HCT116 (cell line): ENCODE measurements around the gene GFOD2. TPM values are rescaled to one million over a fixed set of nuclear protein-coding genes. Genes with fewer than 3 reads are reported as not detected.

Source experiments
- ATAC-seq: fragments of 200-7000 bp; cut with Tn5 transposase; 2 replicates; pipeline ENCODE4 v1.9.1; 2020; ENCODE audit warnings: mild to moderate bottlenecking, moderate library complexity
- BruUV-seq: library from RNA; stranded (reverse); fragments of 400-500 nt; replicated peaks from 2 replicates; lab custom pipeline; 2021; lab: Mats Ljungman, UMichigan
- CTCF ChIA-PET: fragments of 300-600 bp; sonication (Branson Sonifier 250); formaldehyde crosslinking; loops from one replicate; lab custom pipeline; 2021; ENCODE audit warnings: antibody characterized with exemption; lab: Charles Lee
- POLR2A ChIA-PET: fragments of 300-600, 350-600 bp; sonication (Branson Sonifier 250); formaldehyde crosslinking; loops from one replicate; lab custom pipeline; 2021; ENCODE audit warnings: antibody characterized with exemption; lab: Charles Lee
- RAD21 ChIA-PET, 2 experiments: fragments of 300-600 bp; sonication (Branson Sonifier 250); formaldehyde crosslinking; loops; one replicate each; lab custom pipeline; 2023; ENCODE audit warnings: low total read pairs in 2 of 2; ENCODE audit not compliant: uncharacterized antibody in 2 of 2, unreplicated experiment in 2 of 2, low non-redundant PET in 1 of 2; lab: Charles Lee
- DNase-seq: peaks from one replicate; pipeline ENCODE4 v3.0.0-alpha.2; 2010; ENCODE audit warnings: low read depth, low spot score
- H2AFZ ChIP-seq: fragments of 200-600 bp; shearing (Covaris generic), sonication (generic); 2 replicates; pipeline ENCODE4 v1.6.1; 2017; ENCODE audit warnings: low read depth, mixed run types, mixed read lengths, antibody characterized with exemption, low read length; ENCODE audit not compliant: poor library complexity, severe bottlenecking
- H3K27ac ChIP-seq: 2 replicates; pipeline ENCODE4 v1.5.1; 2012; ENCODE audit warnings: low read depth, low read length
- H3K27me3 ChIP-seq: fragments of 200-600 bp; sonication (generic); 2 replicates; pipeline ENCODE4 v1.6.1; 2016; ENCODE audit warnings: mixed run types, low read length, mixed read lengths; ENCODE audit not compliant: insufficient read depth
- H3K36me3 ChIP-seq, 2 experiments: fragments of 200-500 bp in 1 of 2; fragments of 200-600 bp in 1 of 2; sonication (Bioruptor generic) in 1 of 2; sonication (generic) in 1 of 2; 2 replicates each; pipeline versions ENCODE4 v1.5.1 to v1.6.1; 2014 to 2016; ENCODE audit warnings: low read length in 2 of 2, inconsistent platforms in 1 of 2, mixed read lengths in 1 of 2, mixed run types in 1 of 2; ENCODE audit not compliant: insufficient read depth in 2 of 2, control insufficient read depth in 1 of 2
- H3K4me1 ChIP-seq, 2 experiments: fragments of 200-600 bp in 1 of 2; sonication (generic) in 1 of 2; 2 replicates each; pipeline versions ENCODE4 v1.5.1 to v1.6.1; 2012 to 2017; ENCODE audit warnings: low read length in 2 of 2, inconsistent platforms in 1 of 2, mild to moderate bottlenecking in 1 of 2, mixed read lengths in 1 of 2, mixed run types in 1 of 2, moderate library complexity in 1 of 2; ENCODE audit not compliant: insufficient read depth in 2 of 2, control insufficient read depth in 1 of 2
- H3K4me2 ChIP-seq: fragments of 200-600 bp; sonication (generic); 2 replicates; pipeline ENCODE4 v1.6.1; 2017; ENCODE audit warnings: mixed run types, low read length, mixed read lengths
- H3K4me3 ChIP-seq, 2 experiments: fragments of 200-600 bp in 1 of 2; sonication (generic) in 1 of 2; replicated peaks in 1 of 2; 2 replicates each; pipeline ENCODE4 v1.5.1; 2011 to 2016; ENCODE audit warnings: low read length in 2 of 2, control low read depth in 1 of 2, low read depth in 1 of 2, mild to moderate bottlenecking in 1 of 2, mixed read lengths in 1 of 2, mixed run types in 1 of 2
- H3K79me2 ChIP-seq: fragments of 200-600 bp; sonication (generic); 2 replicates; pipeline ENCODE4 v1.6.1; 2017; ENCODE audit warnings: mild to moderate bottlenecking, mixed run types, low read length, moderate library complexity, mixed read lengths; ENCODE audit not compliant: insufficient read depth
- H3K9ac ChIP-seq: fragments of 200-600 bp; sonication (generic); 2 replicates; pipeline ENCODE4 v1.6.1; 2016; ENCODE audit warnings: low read length, mixed read lengths
- H3K9me2 ChIP-seq: fragments of 200-600 bp; sonication (generic), shearing (Covaris generic); 2 replicates; pipeline ENCODE4 v1.6.1; 2017; ENCODE audit warnings: mixed run types, mild to moderate bottlenecking, moderate library complexity; ENCODE audit not compliant: insufficient read depth
- H3K9me3 ChIP-seq, 2 experiments: fragments of 200-500 bp in 1 of 2; fragments of 200-600 bp in 1 of 2; sonication (Bioruptor generic) in 1 of 2; sonication (generic) in 1 of 2; 2 replicates each; pipeline ENCODE4 v1.6.1; 2014 to 2017; ENCODE audit warnings: low read length in 2 of 2, mixed read lengths in 2 of 2, inconsistent platforms in 1 of 2, low read depth in 1 of 2, mild to moderate bottlenecking in 1 of 2, mixed run types in 1 of 2, moderate library complexity in 1 of 2; ENCODE audit not compliant: control insufficient read depth in 1 of 2, insufficient read depth in 1 of 2
- H4K20me1 ChIP-seq: fragments of 200-600 bp; sonication (generic), shearing (Covaris generic); 2 replicates; pipeline ENCODE4 v1.6.1; 2017; ENCODE audit warnings: mixed run types, mild to moderate bottlenecking, moderate library complexity; ENCODE audit not compliant: insufficient read depth
- ATF3 ChIP-seq: IDR thresholded peaks from 2 replicates; pipeline ENCODE4 v1.6.1; 2012
- CBX3 ChIP-seq: IDR thresholded peaks from 2 replicates; pipeline ENCODE4 v1.6.1; 2012; ENCODE audit warnings: low read depth
- CTCF ChIP-seq, 3 experiments: fragments of 200-600 bp in 1 of 3; sonication (generic) in 1 of 3; IDR thresholded peaks in 2 of 3; conservative IDR thresholded peaks in 1 of 3; 2 replicates each; pipeline ENCODE4 v1.5.1; 2012 to 2017; ENCODE audit warnings: low read depth in 2 of 3, low read length in 2 of 3, antibody characterized with exemption in 1 of 3, borderline replicate concordance in 1 of 3, control low read depth in 1 of 3, mild to moderate bottlenecking in 1 of 3, mixed read lengths in 1 of 3, mixed run types in 1 of 3, moderate library complexity in 1 of 3; ENCODE audit not compliant: insufficient read depth in 1 of 3
- FOSL1 ChIP-seq: IDR thresholded peaks from 2 replicates; pipeline ENCODE4 v1.6.1; 2012; ENCODE audit warnings: low read depth
- MAX ChIP-seq: IDR thresholded peaks from 2 replicates; pipeline ENCODE4 v1.6.1; 2012
- SRF ChIP-seq: IDR thresholded peaks from 2 replicates; pipeline ENCODE4 v1.6.1; 2012; ENCODE audit warnings: low read depth
- TCF7L2 ChIP-seq: IDR thresholded peaks from 2 replicates; pipeline ENCODE4 v1.7.0; 2011; ENCODE audit warnings: borderline replicate concordance, inconsistent platforms; ENCODE audit not compliant: insufficient read depth, insufficient read length; ENCODE audit errors: extremely low read depth
- ZFX ChIP-seq: fragments of 450-650 bp; IDR thresholded peaks from 2 replicates; pipeline ENCODE4 v1.6.1; 2017
- intact Hi-C: fragments of 100-400 bp; cut with micrococcal nuclease; formaldehyde crosslinking; loops from 2 replicates; pipeline ENCODE4 v1.10.0; 2022
- total RNA-seq: library from RNA; stranded (reverse); gene quantifications from one replicate; pipeline ENCODE4 v1.2.1, GENCODE V29; 2021; ENCODE audit not compliant: unreplicated experiment

The GFOD2 gene
- total RNA-seq, 1 experiment from 2014 or later, result 17.4 TPM

GRCh38 chr16:67731753-67732095 lies 12.6 kb upstream of the GFOD2 start:
- H3K27me3 ChIP-seq, result no peaks in the 10 kb centered on the region
- no peak overlapping the region for H3K9ac ChIP-seq
- H3K9me3 ChIP-seq, result no peaks in the 10 kb centered on the region
- H3K9me2 ChIP-seq, result no peaks in the 10 kb centered on the region
- no TSS peak for BruUV-seq
- H4K20me1 ChIP-seq, result no peaks in the 10 kb centered on the region
- no peak for TF ChIP-seq FOSL1
- TF ChIP-seq MAX, result no peak
- no peak for TF ChIP-seq TCF7L2
- TF ChIP-seq ATF3, result no peak
- TF ChIP-seq CTCF (IDR thresholded peaks at IDR 0.05 in 2 of 3, conservative IDR thresholded peaks at IDR 0.05 in 1 of 3; ENCODE audit: borderline replicate concordance in 1 of 3, insufficient read depth in 1 of 3, low read depth in 2 of 3, low read length in 2 of 3), result no peak
- no peak for TF ChIP-seq SRF
- no peak for TF ChIP-seq ZFX
- no peak for TF ChIP-seq CBX3
- intact Hi-C loops, result no loop called here
- no peak for DNase-seq
- ChIA-PET RAD21 (no interaction called here), CTCF (no interaction called here), POLR2A (no interaction called here)
- H3K4me1 ChIP-seq, result no peaks in the 10 kb centered on the region
- no peak for ATAC-seq
- no peak overlapping the region for H3K4me3 ChIP-seq
- H3K36me3 ChIP-seq, result peaks cover 4 to 5% of the 10 kb centered on the region in 2 experiments; a peak in 3 of 4 replicates
- H3K4me2 ChIP-seq, result no peak overlapping the region
- H2AFZ ChIP-seq, result no peak overlapping the region
- H3K79me2 ChIP-seq, result no peaks in the 10 kb centered on the region
- no peak overlapping the region for H3K27ac ChIP-seq
